ENCODE results near the gene CNTNAP5. TPM values are rescaled to one million over a fixed set of nuclear protein-coding genes. Genes with fewer than 3 reads are reported as not detected.

Gene CNTNAP5
- total and polyA plus RNA-seq, 12 donors: 0.08 to 4.9 (median 0.96) TPM; not detected in 5

DNA sequence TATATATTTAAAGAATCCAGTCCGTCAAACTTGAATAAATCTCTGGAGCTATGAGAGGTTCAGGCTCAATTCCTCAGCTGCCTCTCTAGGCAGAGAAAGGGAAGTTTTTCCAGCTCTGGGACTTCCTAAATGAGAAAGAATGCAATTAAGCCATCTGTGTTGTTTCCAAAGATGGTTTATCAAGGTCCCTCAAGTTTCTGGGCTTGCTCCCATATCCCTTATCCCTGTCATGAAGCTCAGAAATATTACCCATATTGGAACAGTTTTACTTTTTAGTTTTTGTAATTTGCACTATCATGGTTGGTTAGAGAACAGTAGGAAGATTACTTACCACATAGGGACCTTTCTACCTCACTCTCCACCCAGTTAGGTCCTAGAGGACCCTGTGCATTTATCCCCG lies 1.4 kb downstream of the CNTNAP5 start:
- Histone ChIP-seq H3K9me3 (replicated peaks in 1 of 3) (no peaks in the 10 kb centered on the region), H3K36me3 (replicated peaks in 1 of 2) (no peaks in the 10 kb centered on the region), H3K4me1 (replicated peaks in 1 of 2) (no peaks in the 10 kb centered on the region), H3K4me3 (no peak overlapping the region), H3K27ac (no peak overlapping the region), H3K27me3 (peaks cover 25% of the 10 kb centered on the region)
- TF ChIP-seq POLR2A (IDR thresholded peaks at IDR 0.05): no peak
- TF ChIP-seq, protein P1, sequence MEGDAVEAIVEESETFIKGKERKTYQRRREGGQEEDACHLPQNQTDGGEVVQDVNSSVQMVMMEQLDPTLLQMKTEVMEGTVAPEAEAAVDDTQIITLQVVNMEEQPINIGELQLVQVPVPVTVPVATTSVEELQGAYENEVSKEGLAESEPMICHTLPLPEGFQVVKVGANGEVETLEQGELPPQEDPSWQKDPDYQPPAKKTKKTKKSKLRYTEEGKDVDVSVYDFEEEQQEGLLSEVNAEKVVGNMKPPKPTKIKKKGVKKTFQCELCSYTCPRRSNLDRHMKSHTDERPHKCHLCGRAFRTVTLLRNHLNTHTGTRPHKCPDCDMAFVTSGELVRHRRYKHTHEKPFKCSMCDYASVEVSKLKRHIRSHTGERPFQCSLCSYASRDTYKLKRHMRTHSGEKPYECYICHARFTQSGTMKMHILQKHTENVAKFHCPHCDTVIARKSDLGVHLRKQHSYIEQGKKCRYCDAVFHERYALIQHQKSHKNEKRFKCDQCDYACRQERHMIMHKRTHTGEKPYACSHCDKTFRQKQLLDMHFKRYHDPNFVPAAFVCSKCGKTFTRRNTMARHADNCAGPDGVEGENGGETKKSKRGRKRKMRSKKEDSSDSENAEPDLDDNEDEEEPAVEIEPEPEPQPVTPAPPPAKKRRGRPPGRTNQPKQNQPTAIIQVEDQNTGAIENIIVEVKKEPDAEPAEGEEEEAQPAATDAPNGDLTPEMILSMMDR (IDR thresholded peaks at IDR 0.05): no peak
- 66 to 73% (median 70%) methylated on average over 2 of the region's 2 CpGs for WGBS, 4 donors
- intact Hi-C loops (cut with DNase I): no loop called here
- DNase-seq: no peak

DNA sequence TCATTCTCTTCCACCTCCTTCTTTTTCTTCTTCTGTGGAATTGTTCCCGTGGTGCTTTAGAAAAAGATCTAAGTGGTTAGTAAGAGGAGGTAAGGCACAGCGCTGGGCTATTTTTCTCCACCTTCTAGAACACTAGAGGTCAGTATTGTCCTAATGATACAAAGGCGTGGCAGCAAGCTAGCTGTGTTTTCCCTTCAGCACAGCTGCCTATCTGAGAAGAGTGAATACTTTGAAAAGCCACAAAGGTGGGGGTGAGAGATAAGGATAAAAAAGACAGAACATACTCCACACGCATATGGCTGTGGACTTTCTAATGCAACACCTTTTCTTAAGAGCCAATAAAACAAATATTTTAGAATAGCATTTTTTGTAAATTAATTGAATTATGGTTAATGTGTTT lies 2.1 kb downstream of the CNTNAP5 start:
- 0 to 2% (median 1%) methylated on average over 4 of the region's 4 CpGs for WGBS, 4 donors
- intact Hi-C loops (cut with DNase I): no loop called here

DNA sequence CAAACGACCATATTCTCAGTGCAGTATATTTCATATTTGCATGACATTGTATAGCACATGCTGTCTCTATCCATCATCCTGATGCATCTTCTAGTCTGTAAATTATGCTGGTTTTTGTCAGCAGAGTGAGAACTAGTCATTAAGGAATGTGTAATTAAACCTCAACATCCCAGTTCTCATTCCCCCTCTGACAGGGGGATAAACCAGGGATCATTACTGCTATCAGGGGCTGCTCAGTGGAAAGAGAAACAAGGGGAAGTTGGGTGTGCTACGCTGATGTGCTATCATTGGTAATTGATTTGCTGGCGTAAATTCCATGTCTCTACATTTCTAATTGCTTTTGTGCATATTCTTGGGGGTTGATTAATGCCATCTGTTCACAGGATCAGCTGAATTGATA lies 7.7 kb downstream of the CNTNAP5 start:
- no peak overlapping the region for H3K27ac ChIP-seq
- no peak for DNase-seq
- 45 to 56% (median 50%) methylated on average over 3 of the region's 3 CpGs for WGBS, 4 donors
- TF ChIP-seq POLR2A (IDR thresholded peaks at IDR 0.05): no peak
- TF ChIP-seq, protein P1 (IDR thresholded peaks at IDR 0.05): no peak
- H3K27me3 ChIP-seq: no peaks in the 10 kb centered on the region
- H3K36me3 ChIP-seq (replicated peaks in 1 of 2): no peaks in the 10 kb centered on the region
- H3K4me3 ChIP-seq: no peak overlapping the region
- no peaks in the 10 kb centered on the region for H3K4me1 ChIP-seq (replicated peaks in 1 of 2)
- H3K9me3 ChIP-seq (replicated peaks in 1 of 3): no peaks in the 10 kb centered on the region
- intact Hi-C loops (cut with DNase I): no loop called here

More for the DNA sequence above, 2.1 kb downstream of the CNTNAP5 start:
- H3K9me3 ChIP-seq (replicated peaks in 1 of 3): no peaks in the 10 kb centered on the region
- H3K27ac ChIP-seq: no peak overlapping the region
- TF ChIP-seq, protein P1 (IDR thresholded peaks at IDR 0.05): peak; percentile 22 to 54 (median 42)
- no peak for TF ChIP-seq POLR2A (IDR thresholded peaks at IDR 0.05)
- no peak overlapping the region for H3K4me3 ChIP-seq
- H3K27me3 ChIP-seq: peaks cover 25% of the 10 kb centered on the region
- peak in 6 of 7 donors; percentile 13 to 70 (median 25) for DNase-seq
- no peaks in the 10 kb centered on the region for H3K4me1 ChIP-seq (replicated peaks in 1 of 2)
- H3K36me3 ChIP-seq (replicated peaks in 1 of 2): no peaks in the 10 kb centered on the region

DNA sequence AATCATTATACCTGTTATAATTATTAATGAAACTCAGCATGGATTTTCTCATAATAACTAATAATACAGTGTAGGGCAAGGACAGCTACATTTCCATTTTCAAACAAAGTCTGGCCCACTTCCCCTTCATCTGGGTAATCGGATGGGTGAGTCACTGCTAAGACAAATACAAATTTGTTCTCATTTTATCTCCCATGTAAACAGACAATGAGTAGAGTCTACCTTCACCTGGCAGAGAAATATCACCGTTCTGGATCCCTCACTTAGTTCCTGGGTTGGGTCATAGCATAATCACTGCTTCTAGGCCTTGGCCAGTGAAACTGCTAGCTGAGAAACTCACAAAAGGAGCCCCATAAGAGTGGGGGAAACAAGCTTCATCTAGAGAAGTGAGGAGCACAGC lies 9.2 kb downstream of the CNTNAP5 start:
- H3K4me1 ChIP-seq (replicated peaks in 1 of 2): no peaks in the 10 kb centered on the region
- no peaks in the 10 kb centered on the region for H3K27me3 ChIP-seq
- intact Hi-C loops (cut with DNase I): no loop called here
- no peaks in the 10 kb centered on the region for H3K9me3 ChIP-seq (replicated peaks in 1 of 3)
- H3K27ac ChIP-seq: no peak overlapping the region
- no peak for DNase-seq
- WGBS, 4 donors: 47 to 64% (median 54%) methylated on average over 2 of the region's 2 CpGs
- no peak overlapping the region for H3K4me3 ChIP-seq
- no peaks in the 10 kb centered on the region for H3K36me3 ChIP-seq (replicated peaks in 1 of 2)
- TF ChIP-seq, protein P1 (IDR thresholded peaks at IDR 0.05): no peak
- TF ChIP-seq POLR2A (IDR thresholded peaks at IDR 0.05): no peak
